Measurements from ENCODE around the gene PLA2G15.

PLA2G15 gene

GRCh38 chr16:68233085-68233834, 11.9 kb upstream of the PLA2G15 start:
- no peak for DNase-seq

DNA sequence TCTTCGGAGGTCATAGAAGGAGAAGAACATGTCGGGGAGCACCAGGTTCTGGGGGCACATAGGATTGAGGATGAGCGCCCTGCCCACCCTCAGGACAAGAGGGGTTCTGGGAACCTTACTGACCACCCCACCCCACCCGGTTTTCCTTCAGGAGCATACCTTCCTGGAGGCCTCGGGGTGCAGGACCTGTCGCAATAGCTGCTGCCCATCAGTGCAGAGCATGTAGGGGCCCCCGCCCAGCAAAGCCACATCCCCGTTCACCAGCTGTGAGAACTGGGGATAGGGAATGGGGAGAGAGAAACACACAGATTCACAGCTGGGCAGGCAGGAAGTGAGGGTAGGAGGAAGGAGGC, 11.4 kb upstream of the PLA2G15 start:
- DNase-seq, result no peak

DNA sequence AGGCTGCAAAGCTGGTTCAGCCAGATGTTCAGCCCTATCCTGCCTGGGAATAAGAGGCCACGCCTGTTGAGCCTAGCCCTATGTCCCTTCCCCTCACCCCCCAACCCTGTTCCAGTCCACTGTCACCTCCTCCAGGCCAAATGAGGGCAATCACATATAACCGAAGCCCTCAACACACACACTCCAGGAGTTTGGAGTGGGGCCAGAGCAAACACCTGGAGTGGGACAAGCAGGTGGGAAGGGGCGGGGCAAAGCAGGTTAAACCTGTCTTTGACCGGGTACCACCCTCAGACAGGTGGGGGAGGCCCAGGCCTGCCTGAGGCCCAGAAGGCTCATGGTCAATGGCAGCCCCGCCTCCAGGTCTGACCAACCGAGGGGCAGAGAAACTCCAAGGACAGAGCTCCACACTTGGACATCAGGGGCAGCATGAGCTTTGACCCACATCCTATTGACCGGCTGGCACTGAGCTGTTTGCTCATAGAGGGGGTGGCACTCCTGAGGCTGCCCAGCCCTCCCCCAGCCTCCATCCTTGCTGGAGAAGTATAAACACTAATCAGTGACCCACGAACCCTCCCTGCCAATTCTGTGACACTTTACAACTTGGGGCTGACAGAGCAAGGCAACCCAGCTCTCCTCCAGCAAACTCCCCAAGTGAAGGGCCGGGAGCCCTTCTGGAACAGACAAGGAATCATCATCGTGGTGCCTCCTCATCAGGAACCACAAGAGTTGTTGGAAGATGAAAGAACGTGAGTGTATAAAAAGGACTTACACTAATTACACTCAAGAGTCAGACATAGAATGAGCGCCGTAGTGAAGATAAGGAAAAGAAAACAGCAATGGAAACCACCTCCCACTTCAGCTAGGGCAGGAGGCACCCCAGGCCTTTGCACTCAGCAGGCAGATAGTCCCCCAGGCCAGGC, 10.7 kb upstream of the PLA2G15 start:
- DNase-seq, result peak; percentile 85

GRCh38 chr16:68235108-68235886, 9.9 kb upstream of the PLA2G15 start:
- DNase-seq, result no peak

GRCh38 chr16:68235887-68236136, 9.4 kb upstream of the PLA2G15 start, which contains the start of gene ESRP2:
TSS of gene ESRP2 (minus strand) at chr16:68236127. CDS start at chr16:68236045, 82 bp downstream.
- no peak for DNase-seq

DNA sequence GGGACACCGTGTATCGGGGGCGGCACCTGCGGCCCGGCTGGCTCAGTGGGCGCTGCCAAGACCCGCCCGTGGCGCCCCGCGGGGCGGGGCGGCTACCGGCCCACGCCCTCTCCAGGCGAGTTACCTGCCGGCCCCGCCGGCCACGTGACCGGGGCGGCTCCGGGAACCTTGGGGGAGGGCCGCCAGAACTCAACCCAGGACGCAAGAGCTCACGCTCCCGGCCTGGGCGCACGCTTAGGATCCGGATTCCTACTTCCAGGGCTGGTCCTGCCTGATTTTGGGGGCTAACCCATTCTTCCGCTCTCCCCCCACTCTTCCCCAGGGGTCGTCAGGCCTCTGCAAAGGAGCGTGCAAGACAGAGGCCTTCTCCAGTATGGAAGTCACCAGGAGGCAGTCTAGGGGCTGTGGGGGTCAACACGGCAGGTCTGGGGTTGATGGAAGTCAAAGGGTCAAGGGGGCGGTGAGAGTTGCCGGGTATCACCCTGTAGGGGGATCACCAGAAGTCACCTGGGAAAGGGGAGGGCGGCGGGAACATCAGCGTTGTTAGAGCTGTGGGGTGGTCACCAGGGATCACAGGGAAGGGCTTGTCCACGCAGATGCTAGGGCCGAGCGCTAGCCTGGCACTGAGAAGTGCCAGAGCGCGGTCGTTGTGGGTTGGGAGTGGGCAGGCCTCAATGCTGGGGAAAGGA, 8.9 kb upstream of the PLA2G15 start:
- peak; percentile 78 for DNase-seq

DNA sequence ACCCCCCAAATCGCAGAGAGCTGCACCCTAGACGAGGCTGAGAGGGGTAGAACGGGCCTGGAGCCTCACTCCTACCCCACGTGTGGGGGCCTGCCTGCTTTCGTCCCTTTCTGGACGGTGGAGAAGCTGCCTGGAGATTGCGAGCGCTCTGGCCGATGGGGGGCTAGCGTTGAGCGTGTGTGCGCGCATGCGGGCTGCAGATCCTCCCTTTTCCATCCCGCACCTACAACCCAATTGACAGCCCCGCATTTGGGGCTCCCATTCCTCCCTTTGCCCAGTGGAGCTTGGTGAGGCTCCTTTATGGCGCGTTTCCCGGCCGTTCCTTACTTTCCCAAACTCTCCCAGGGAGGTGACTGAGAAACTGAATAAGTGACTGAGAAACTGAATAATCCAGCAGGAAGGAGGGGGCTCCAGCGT, 8.3 kb upstream of the PLA2G15 start:
- DNase-seq, result no peak

DNA sequence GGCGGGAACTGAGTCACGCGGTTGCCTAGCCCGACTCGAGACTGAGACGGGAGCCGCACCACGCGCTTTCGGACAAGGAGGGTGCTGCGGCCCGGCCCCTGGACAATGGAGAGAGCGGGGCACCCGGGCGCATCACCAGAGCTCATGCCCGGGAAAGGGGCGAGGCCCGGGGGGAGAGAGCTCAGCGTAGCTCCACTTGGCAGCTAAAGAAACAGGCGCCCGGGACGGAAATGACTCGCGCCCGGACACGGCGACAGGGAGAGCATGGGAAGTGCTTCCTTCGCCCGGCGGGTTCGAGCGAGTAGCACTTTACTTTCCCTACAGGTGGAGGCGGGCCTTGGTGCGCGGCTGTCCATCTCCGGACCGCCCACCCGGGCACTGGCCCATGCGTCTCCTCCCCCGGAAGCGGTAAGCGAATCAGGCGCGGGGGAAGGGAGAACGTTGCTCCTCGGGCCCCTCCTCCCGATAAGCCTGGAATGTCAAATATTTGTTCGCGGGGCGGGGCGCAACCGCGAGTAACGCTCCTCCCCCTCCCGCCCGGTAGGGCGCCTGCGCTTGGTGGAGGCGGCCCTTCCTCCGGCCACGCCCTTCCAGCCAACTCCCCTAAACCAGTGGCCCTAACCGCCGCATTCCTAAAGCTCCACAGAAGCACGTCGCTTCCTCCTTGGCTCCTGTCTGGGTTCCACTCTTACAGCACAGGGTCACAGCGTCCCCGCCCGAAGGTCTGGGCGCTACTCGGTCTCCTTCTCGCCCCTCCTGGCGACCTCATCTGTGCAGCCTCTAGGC, 7.7 kb upstream of the PLA2G15 start:
- DNase-seq, result peak; percentile 100

DNA sequence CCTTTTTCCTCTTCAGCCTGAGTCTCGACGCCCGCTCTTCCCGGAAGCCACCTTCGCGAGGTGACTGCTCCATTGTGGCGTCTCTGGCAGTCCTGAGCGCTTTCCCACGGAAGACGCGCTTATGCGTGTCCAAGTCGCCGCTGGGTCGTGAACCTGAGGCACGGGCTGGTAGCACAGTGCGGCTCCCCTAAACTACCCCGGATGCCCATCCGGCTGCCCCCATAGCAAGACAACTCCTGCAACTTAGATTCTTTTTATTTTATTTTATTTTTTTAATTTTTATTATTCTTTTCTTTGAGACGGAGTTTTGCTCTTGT, 7.2 kb upstream of the PLA2G15 start:
- DNase-seq, result no peak

GRCh38 chr16:68242085-68242484, 3.1 kb upstream of the PLA2G15 start:
- no peak for DNase-seq

GRCh38 chr16:68242926-68243858, 2.0 kb upstream of the PLA2G15 start:
- no peak for DNase-seq

- DNase-seq, result no peak
These were observed 681 bp upstream of the PLA2G15 start for GRCh38 chr16:68244481-68244902.

DNA sequence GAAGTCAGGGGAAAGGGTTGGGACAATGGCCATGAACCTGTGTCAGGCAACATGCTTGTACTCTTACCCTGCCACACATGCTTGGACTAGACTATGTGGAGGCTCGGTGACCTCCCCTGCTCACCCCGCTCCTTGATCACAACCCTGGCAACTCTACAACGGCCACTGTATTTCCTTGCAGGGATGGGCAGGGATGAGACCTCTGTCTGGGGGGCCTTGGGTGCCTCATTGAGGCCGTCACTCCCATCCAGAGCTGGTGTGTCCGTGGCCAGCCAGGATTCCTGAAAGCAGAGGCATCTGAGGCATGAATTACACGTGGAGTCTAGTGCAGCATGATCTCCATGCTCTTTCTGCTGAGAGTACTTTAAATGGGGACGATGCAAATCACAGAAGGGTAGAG, 948 bp downstream of the PLA2G15 start:
- no peak for DNase-seq

DNA sequence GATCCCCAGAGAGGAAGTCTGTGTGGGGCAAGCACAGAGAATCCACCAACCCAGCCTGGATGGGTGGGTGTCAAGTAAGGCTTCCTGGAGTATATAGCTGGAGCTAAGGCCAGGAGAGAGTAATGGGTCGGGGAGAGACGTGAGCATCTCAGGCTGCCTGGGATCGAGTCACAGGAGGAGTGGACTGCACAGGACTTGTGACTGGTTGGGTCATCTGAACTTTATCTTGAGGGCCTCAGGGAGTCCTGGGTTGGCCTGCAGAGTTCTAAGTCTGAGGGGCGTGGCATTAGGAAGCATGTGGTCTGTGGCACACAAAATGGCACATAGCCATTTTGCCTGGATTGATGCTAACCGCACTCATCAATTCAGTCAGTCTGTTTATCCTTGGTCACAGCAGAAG, 1.5 kb downstream of the PLA2G15 start:
- peak; percentile 80 for DNase-seq

GRCh38 chr16:68247400-68247799, 2.2 kb downstream of the PLA2G15 start:
- no peak for DNase-seq

DNA sequence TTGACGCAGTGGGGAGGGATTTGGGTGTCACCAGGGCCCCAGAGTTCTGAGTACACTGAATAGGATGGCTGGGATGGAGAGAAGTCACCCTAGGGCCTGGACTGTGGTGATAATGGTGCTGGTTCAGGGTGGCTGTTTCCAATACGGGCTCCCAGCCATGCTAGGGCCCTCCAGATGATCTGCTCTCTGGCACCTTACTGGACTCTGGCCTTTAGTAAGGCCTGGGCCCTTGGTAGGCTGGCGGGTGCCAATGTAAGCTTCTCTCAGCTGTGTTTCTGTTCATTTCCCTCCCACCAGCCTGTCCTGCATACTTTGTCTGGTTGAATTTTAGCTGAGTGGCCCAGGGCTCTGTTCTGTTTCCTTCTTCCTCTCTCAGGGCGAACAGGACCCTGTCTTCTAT, 2.8 kb downstream of the PLA2G15 start:
- no peak for DNase-seq

DNA sequence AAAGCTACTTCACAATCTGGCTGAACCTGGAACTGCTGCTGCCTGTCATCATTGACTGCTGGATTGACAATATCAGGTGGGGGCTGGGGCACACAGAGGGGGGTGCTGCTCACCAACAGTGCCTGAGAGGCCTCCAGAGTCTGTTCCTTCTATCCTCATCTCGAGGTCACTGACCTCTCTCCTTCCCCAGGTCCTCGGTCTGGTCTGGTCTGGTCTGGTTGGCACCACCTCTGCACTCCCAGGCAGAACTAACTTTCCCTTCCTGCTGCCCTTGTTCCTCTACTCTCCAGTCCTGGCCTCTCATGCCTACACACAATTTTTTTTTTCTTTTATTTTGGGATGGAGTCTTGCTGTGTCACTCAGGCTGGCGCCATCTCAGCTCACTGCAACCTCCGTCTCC, 4.2 kb downstream of the PLA2G15 start:
- no peak for DNase-seq

- DNase-seq, result peak; percentile 73
These were observed 5.8 kb downstream of the PLA2G15 start for GRCh38 chr16:68250951-68251350.

DNA sequence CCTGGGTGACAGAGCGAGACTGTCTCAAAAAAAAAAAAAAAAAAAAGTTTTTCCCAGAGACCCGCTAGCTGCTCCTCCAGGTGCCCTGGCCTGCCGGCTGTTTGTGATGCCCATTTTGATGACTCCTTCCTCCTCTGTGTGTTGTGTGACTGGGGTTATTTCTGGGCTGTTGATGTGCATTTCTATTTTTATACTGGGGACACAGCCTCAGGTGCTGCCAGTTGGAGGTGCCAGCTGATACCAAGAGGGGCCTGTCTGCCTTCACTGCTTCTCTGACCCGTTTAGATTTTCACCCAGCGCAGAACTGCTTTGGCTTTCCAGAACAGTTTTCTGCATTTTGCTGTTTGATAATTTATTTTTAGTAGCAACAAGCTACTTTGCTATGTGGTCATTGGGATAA, 6.7 kb downstream of the PLA2G15 start:
- DNase-seq, result peak; percentile 95

DNA sequence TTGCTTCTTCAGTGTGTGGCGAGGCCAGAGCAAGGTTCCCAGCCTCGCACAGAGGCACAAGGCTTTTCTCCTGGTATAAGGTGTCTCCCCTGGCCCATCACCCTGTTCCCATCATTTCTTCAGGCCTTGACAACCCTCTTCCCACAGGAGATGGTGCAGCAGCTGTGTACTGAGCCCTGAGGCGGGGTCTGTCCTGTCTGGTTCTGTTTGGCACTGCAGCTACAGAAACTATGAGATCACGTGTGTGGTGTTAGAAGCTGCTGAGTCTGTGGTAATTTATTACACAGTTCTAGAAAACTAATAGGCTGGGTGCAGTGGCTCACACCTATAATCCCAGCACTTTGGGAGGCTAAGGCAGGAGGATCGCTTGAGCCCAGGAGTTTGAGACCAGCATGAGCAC, 7.2 kb downstream of the PLA2G15 start:
- peak; percentile 83 for DNase-seq

DNA sequence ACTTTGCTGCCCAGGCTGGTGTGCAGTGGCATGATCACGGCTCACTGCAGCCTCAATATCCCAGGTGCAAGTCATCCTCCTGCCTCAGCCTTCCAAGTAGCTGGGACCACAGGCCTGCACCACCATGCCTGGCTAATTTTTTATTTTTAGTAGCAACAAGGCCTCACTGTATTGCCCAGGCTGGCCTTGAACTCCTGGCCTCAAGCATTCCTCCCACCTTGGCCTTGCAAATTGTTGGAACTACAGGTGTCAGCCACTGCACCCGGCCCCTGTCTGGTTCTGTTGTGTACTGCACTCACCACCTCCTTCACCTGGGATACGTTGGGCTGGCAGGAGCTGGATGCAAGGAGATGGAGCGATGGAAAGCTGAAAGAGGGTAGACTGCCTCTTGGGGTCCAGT, 8.5 kb downstream of the PLA2G15 start:
- no peak for DNase-seq
